Vagina (tissue), 2 donors: ENCODE results near the gene ULK4. TPM values are rescaled to one million over a fixed set of nuclear protein-coding genes. Genes with fewer than 3 reads are reported as not detected.
A peak's percentile ranks its signal among the peaks of the same experiment; 100 is the strongest.

ENCODE experiments used
- DNase-seq, 2 donors: peaks; one replicate each; pipeline ENCODE4 v3.0.0-alpha.2; 2017; ENCODE audit errors: extremely low spot score in 2 of 2
- H3K27ac ChIP-seq: fragments of 200-600 bp; sonication (generic); one replicate; pipeline ENCODE4 v1.5.1; 2019
- H3K27me3 ChIP-seq: fragments of 200-600 bp; sonication (generic); one replicate; pipeline ENCODE4 v1.5.1; 2019
- H3K36me3 ChIP-seq, 2 donors: fragments of 200-600 bp; sonication (generic); one replicate each; pipeline ENCODE4 v1.5.1; 2017 to 2019
- H3K4me1 ChIP-seq: fragments of 200-600 bp; sonication (generic); one replicate; pipeline ENCODE4 v1.5.1; 2019
- H3K4me3 ChIP-seq, 2 donors: fragments of 200-600 bp; sonication (generic); 1 replicate in 1 of 2; 2 replicates in 1 of 2; pipeline ENCODE4 v1.5.1; 2016 to 2019
- H3K9me3 ChIP-seq: fragments of 200-600 bp; sonication (generic); one replicate; pipeline ENCODE4 v1.5.1; 2019
- CTCF ChIP-seq, 3 experiments: fragments of 450-650 bp in 2 of 3; fragments of 200-600 bp in 1 of 3; sonication (generic) in 1 of 3; IDR thresholded peaks; one replicate each; pipeline ENCODE4 v1.5.1; 2017 to 2019; ENCODE audit warnings: antibody characterized with exemption in 3 of 3, mild to moderate bottlenecking in 2 of 3, moderate library complexity in 2 of 3
- POLR2A ChIP-seq, 2 donors: fragments of 450-650 bp; IDR thresholded peaks; one replicate each; pipeline ENCODE4 v1.6.1; 2017; ENCODE audit warnings: antibody characterized with exemption in 2 of 2, mild to moderate bottlenecking in 2 of 2, moderate library complexity in 2 of 2
- POLR2AphosphoS5 ChIP-seq, 2 donors: sonication (generic); formaldehyde crosslinking; IDR thresholded peaks; one replicate each; pipeline ENCODE4 v1.9.0; 2017; ENCODE audit warnings: antibody characterized with exemption in 2 of 2, mild to moderate bottlenecking in 2 of 2, low read depth in 1 of 2; ENCODE audit not compliant: insufficient read depth in 1 of 2
- intact Hi-C: fragments of 100-400 bp; cut with DNase I; formaldehyde crosslinking; loops from one replicate; pipeline ENCODE4 v1.15.1; 2023
- total RNA-seq: library from RNA; depleted of rRNA; stranded (reverse); fragments of >200 nt; gene quantifications from one replicate; pipeline ENCODE4 v1.2.3, GENCODE V29; 2016

ULK4 gene
- total RNA-seq, 1 donor from 2014 or later, result 24.1 TPM

GRCh38 chr3:41327718-41328117 lies 634.2 kb downstream of the ULK4 start:
- intact Hi-C loops, result no loop called here

GRCh38 chr3:41324156-41324475 lies 637.8 kb downstream of the ULK4 start:
- no peak overlapping the region for H3K4me3 ChIP-seq
- TF ChIP-seq POLR2A (IDR thresholded peaks at IDR 0.05) (no peak), CTCF (IDR thresholded peaks at IDR 0.05) (no peak), POLR2AphosphoS5 (IDR thresholded peaks at IDR 0.05; ENCODE audit: insufficient read depth in 1 of 2, low read depth in 1 of 2) (no peak)
- no peak for DNase-seq
- H3K27me3 ChIP-seq, result no peaks in the 10 kb centered on the region
- intact Hi-C loops, result no loop called here
- peaks cover 16% of the 10 kb centered on the region for H3K4me1 ChIP-seq
- no peak overlapping the region for H3K27ac ChIP-seq
- no peaks in the 10 kb centered on the region for H3K9me3 ChIP-seq
- no peaks in the 10 kb centered on the region for H3K36me3 ChIP-seq

More at GRCh38 chr3:41327718-41328117, 634.2 kb downstream of the ULK4 start:
- DNase-seq, result no peak
- peaks cover 16% of the 10 kb centered on the region for H3K4me1 ChIP-seq
- H3K36me3 ChIP-seq, result no peaks in the 10 kb centered on the region
- TF ChIP-seq CTCF (IDR thresholded peaks at IDR 0.05) (no peak), POLR2AphosphoS5 (IDR thresholded peaks at IDR 0.05; ENCODE audit: insufficient read depth in 1 of 2, low read depth in 1 of 2) (peak in 1 of 2 donors; percentile 84), POLR2A (IDR thresholded peaks at IDR 0.05) (no peak)
- H3K27ac ChIP-seq, result no peak overlapping the region
- H3K9me3 ChIP-seq, result no peaks in the 10 kb centered on the region
- H3K4me3 ChIP-seq, result no peak overlapping the region
- no peaks in the 10 kb centered on the region for H3K27me3 ChIP-seq

GRCh38 chr3:41323467-41324155 lies 638.3 kb downstream of the ULK4 start:
- TF ChIP-seq POLR2A (IDR thresholded peaks at IDR 0.05), result no peak
- TF ChIP-seq POLR2AphosphoS5 (IDR thresholded peaks at IDR 0.05; ENCODE audit: insufficient read depth in 1 of 2, low read depth in 1 of 2), result no peak
- no peak for TF ChIP-seq CTCF (IDR thresholded peaks at IDR 0.05)

GRCh38 chr3:41321642-41321980 lies 640.3 kb downstream of the ULK4 start:
- no peaks in the 10 kb centered on the region for H3K9me3 ChIP-seq
- DNase-seq, result no peak
- TF ChIP-seq CTCF (IDR thresholded peaks at IDR 0.05) (no peak), POLR2A (IDR thresholded peaks at IDR 0.05) (no peak), POLR2AphosphoS5 (IDR thresholded peaks at IDR 0.05; ENCODE audit: insufficient read depth in 1 of 2, low read depth in 1 of 2) (no peak)
- no peaks in the 10 kb centered on the region for H3K4me1 ChIP-seq
- intact Hi-C loops, result no loop called here
- no peak overlapping the region for H3K27ac ChIP-seq
- H3K4me3 ChIP-seq, result no peak overlapping the region
- no peaks in the 10 kb centered on the region for H3K27me3 ChIP-seq
- no peaks in the 10 kb centered on the region for H3K36me3 ChIP-seq

More at GRCh38 chr3:41323467-41324155, 638.3 kb downstream of the ULK4 start:
- peaks cover 15% of the 10 kb centered on the region for H3K4me1 ChIP-seq
- no peaks in the 10 kb centered on the region for H3K9me3 ChIP-seq
- no peaks in the 10 kb centered on the region for H3K36me3 ChIP-seq
- H3K4me3 ChIP-seq, result no peak overlapping the region
- DNase-seq, result no peak
- H3K27ac ChIP-seq, result no peak overlapping the region
- no peaks in the 10 kb centered on the region for H3K27me3 ChIP-seq
- intact Hi-C loops, result no loop called here

- intact Hi-C loops, result no loop called here
- Histone ChIP-seq H3K27me3 (no peaks in the 10 kb centered on the region), H3K27ac (no peak overlapping the region), H3K4me3 (no peak overlapping the region), H3K4me1 (no peaks in the 10 kb centered on the region), H3K9me3 (no peaks in the 10 kb centered on the region), H3K36me3 (no peaks in the 10 kb centered on the region)
- DNase-seq, result no peak
- TF ChIP-seq POLR2AphosphoS5 (IDR thresholded peaks at IDR 0.05; ENCODE audit: insufficient read depth in 1 of 2, low read depth in 1 of 2), result no peak
- no peak for TF ChIP-seq CTCF (IDR thresholded peaks at IDR 0.05)
- TF ChIP-seq POLR2A (IDR thresholded peaks at IDR 0.05), result no peak
Observed at GRCh38 chr3:41320953-41321641, 640.8 kb downstream of the ULK4 start.
